ENCODE measurements around the gene POPDC3.
"Not testable (repeated sequence)": the region's sequence is repeated elsewhere in the genome, so short reads cannot be mapped to it uniquely, and the experiment has no call there.

The POPDC3 gene

GRCh38 chr6:105194106-105194505 lies 14.3 kb upstream of the POPDC3 start:
- DNase-seq = no peak

DNA sequence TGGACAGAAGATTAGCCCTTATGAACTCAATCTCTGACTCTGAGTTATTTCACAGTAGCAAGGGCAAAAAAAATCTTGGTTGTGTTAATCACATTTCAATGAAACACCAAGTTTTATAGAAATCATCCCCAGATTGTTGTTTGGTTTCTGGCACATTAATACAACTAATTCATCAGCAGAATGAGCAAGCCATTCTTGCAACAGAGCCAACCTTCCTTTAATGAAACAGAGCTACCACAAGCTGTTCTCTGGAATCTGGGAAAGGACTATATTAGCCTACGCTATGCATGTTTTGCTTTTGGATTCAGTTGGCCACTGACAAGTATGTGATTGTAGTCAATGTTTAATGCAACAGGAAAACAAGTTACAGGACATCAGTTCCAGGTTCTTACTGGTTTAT lies 13.8 kb upstream of the POPDC3 start:
- no peak for DNase-seq

GRCh38 chr6:105192707-105193465 lies 13.1 kb upstream of the POPDC3 start:
- DNase-seq = no peak

DNA sequence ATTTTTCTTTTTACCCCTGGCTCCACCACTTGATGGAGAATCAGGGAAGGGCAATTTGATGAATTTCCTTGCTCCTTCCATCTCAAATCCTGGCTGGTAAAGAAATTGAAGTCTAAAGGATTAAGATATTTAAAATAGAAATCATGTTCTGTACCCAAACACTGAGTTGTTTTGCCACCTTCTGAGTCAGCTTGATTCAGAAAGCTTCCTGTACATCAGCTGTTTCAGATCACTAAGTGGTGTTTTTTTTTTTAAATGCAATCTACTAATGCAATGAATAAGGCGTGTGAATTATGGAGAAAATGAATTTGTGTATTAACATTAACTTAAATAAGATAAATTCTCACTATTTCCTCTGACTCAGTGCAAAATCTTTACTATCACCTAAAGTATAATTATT lies 11.5 kb upstream of the POPDC3 start:
- no peak for DNase-seq

DNA sequence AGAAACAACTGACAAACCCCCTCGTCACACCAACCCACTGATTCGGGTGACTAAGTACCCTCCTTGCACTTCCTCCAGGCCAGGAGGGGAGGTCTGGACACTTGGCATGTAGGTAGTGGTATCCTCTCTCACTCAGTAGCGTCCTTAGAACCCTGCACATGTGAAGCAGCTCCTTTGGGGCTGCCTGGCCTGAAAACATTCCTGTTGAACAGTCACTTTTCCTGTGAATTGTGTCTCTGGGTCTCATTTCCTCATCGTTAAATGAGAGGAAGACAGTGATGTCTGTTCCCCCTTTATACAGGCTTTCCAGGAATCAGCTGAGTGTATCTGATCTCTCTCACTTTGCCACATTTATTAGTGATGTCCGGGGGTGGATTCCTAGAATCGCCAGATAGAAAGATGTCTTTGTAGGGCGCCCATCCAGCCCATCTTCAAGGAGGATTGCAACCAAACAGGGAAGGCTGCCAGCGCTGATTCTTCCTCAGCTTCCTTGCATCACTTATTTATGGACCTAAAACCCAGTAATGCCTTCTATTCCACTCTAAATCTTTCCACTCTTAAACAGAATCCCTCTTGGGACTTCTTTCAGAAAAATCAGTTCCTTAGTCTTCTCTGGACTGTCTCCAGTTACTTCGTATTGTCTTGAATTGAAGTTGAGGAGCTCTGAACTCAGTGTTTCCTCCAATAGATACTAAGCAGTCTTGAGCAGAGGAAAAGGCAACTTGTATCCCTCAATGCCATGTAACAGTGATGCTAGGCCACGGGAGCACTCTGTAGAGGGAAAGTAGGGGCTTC lies 9.4 kb upstream of the POPDC3 start:
- no peak for DNase-seq

- DNase-seq = no peak
Measured at GRCh38 chr6:105188251-105188650, 8.4 kb upstream of the POPDC3 start.

DNA sequence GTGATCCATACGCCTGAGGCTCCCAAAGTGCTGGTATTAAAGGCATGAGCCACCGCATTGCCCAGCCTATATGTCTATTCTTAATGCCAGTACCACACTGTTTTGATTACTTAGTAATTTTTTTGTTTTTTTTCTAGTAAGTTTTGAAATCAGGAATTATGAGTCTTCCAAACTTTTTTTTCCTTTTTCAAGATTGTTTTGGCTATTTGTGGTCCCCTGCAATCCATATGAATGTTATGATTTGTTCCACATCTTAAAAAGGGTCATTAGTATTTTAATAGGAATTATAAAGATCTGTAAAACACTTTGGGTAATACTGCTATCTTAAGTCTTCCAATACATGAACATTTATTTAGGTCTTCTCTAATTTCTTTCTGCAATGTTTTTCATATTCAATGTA lies 6.8 kb upstream of the POPDC3 start:
- DNase-seq = no peak

DNA sequence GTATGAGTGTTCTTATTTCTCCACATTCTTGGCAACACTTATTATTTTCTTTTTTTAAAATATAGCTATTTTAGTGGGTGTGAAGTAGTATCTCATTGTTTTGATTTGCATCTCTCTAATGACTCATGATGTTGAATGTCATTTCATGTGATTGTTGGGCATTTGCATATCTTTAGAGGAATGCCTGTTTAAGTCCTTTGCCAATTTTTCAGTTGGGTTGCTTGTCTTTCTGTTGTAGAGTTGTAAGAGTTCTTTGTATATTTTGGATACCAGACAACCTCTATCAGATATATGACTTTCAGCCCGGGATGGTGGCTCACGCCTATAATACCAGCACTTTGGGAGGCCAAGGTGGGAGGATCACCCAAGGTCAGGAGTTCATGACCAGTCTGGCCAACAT lies 5.1 kb upstream of the POPDC3 start:
- no peak for DNase-seq

DNA sequence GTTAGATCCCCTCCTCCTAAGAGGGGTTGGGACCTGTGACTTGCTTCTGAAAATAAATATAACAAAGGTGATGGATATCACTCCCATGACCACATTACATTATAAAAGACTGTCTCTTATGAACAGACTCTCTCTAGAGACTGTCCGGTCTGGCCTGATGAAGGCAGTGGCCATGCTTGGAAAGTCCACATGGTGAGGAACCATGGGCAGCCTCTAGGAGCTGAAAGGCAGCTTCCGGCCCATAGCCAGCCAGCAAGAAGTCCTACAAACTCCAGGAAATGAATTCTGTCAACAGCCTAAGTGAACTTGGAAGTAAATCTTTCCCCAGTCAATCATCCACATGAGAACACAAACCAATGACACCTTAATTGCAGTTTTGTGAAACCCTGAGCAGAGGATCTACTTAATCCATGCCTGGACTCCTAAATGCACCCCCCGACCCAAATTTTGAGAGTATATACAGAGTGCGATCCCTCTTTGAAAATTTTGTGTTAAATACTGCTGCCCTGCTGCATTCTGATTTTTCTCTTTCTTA lies 2.2 kb upstream of the POPDC3 start:
- no peak for DNase-seq

- no peak for DNase-seq
Measured at GRCh38 chr6:105178636-105179035, 1.2 kb downstream of the POPDC3 start.

DNA sequence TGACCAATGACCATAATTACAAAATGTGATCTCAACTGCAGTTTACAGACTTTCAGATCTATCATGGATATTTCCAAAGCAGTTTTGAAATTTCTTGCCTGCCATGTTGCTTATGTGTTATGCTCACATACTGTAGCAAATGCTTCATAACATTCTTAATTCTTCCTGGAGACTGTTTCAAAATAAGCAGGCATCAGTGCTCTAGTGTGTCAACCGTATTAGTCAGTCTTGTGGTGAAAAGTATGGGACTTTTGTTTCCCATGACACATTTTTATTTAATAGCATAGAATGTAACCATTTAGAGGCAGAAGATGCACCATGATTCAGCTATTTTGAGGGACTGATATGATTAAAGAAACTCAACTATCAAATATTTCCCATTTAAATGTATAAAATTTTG lies 1.7 kb downstream of the POPDC3 start:
- no peak for DNase-seq

DNA sequence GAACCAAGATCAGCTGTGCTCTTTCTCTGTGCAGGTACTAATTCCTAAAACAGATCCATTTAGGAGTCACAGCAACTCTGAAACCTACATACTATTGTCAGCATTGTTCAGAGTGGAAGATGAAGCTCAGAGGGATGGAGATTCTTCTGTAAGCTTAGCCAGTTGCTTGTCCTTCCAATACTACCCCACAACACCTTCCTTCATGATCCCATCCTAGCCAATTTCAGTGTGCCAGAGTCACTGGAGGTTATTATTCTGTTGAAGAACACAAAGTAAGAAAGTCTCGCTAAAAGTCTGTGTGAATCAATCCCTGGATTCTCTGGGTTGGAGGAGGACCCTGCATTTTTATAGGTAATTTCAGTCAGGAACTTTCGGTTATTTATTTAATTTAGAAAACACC lies 2.3 kb downstream of the POPDC3 start:
- no peak for DNase-seq

GRCh38 chr6:105174512-105174911 lies 5.3 kb downstream of the POPDC3 start:
- DNase-seq = no peak

DNA sequence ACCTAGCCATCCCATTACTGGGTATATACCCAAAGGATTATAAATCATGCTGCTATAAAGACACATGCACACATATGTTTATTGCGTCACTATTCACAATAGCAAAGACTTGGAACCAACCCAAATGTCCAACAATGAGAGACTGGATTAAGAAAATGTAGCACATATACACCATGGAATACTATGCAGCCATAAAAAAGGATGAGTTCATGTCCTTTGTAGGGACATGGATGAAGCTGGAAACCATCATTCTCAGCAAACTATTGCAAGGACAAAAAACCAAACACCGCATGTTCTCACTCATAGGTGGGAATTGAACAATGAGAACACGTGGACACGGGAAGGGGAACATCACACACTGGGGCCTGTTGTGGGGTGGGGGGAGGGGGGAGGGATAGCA lies 7.3 kb downstream of the POPDC3 start:
- not testable (repeated sequence) for DNase-seq

DNA sequence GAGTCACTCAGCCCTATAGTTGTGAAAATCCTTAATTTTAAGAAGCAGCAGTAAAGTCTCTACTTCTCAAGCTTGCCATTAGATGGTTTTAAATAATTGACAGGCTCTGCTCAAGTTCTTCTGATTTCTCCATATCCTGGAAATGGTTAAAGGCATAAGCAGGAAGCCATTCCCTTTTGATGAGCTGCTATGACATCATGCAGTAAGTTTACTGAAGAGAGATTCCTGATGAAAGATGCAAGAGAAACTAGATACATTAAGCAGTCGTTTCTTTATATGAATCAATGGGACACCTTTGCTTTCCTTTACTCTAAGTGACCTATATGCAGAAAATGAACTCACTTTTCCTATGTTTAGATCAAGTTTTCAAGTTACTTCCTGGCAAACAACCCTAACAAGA lies 9.8 kb downstream of the POPDC3 start:
- no peak for DNase-seq

GRCh38 chr6:105167914-105168313 lies 11.9 kb downstream of the POPDC3 start:
- no peak for DNase-seq

- DNase-seq = no peak
Measured at GRCh38 chr6:105164418-105164817, 15.4 kb downstream of the POPDC3 start.

- DNase-seq = no peak
Measured at GRCh38 chr6:105163183-105163582, 16.6 kb downstream of the POPDC3 start.

DNA sequence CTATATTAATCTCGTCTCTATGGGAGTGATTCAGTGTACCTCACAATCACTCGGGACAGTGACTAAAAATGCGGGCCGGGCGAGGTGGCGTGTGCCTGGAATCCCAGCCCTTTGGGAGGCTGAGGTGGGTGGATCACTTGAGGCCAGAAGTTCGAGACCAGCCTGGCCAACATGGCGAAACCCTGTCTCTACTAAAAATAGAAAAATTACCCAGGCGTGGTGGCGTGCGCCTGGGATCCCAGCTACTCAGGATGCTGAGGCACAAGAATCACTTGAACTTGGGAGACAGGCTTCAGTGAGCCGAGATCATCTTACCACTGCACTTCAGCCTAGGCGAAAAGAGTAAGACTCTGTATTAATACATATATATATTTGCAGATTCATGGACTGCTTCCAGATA lies 17.4 kb downstream of the POPDC3 start:
- no peak for DNase-seq

DNA sequence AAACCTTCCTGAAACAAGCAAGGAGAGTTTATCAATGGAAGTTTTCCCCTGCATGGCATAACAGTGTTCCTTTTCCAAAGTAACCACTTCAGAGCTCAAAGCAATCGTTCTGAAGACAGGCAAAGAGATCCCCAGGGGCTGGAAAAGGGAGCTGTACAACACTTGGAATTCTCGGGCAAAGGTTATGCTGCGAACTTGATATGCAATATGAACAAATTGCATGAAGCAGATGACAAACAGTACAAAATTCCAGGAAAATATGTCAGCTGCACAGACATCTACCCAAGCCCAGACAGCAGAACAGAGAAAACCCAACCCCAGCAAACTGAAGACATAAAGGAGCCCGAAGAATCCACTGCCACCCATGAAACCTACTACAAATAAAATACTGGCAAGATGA lies 18.4 kb downstream of the POPDC3 start:
- DNase-seq = no peak

DNA sequence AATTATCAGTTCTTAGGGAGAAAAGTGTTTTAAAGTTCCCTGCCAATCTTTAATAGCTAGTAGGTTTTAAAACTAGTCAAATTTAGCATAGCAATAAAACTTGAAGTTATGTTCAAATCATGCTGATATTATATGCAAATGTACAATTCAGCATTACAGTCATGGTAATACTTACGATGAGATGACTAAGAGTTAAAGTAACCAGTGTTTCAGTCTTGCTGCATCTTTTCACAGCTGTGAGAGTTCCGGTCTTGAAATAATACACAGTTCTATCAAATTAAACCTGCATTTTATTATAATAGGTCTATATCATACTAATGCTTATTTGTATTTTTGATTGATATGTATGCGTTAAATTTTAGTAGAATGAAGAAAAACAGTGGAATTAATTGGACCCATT lies 26.1 kb downstream of the POPDC3 start:
- DNase-seq = no peak

DNA sequence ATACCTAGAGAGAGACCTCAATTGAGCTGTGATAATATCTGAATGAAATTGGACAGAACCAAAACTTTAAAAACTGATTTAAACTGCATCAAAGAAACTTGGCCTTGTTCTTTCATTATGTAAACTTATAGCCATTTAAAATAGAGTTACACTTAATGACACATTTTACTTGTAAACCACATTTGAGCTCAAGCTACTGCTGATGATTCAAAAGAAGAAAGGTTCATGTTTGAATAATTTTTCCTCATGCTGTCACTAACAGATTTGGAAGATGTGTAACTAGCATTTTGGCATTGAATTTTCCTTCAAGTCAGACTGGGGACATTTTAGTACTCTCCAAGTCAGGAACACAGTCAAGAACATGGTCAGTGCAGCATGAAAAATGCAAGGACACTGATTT lies 26.9 kb downstream of the POPDC3 start:
- no peak for DNase-seq

- no peak for DNase-seq
Measured at GRCh38 chr6:105151644-105152043, 28.2 kb downstream of the POPDC3 start.

- DNase-seq = no peak
Measured at GRCh38 chr6:105138141-105138540, 41.7 kb downstream of the POPDC3 start.

All from NCI-H1694 (cell line).